ENCODE measurements around the gene OVCH1. TPM values are rescaled to one million over a fixed set of nuclear protein-coding genes. Genes with fewer than 3 reads are reported as not detected.

OVCH1 gene
- polyA plus RNA-seq, 1 of the 3 experiments (the other 2 are of a cell fraction), result not detected

GRCh38 chr12:29415111-29415510, 82.4 kb downstream of the OVCH1 start:
- H3K79me2 ChIP-seq (ENCODE audit: insufficient read depth), result no peaks in the 10 kb centered on the region
- H3K27ac ChIP-seq (ENCODE audit: low read depth in 2 of 2, low read length in 1 of 2), result no peak overlapping the region
- H3K9me3 ChIP-seq, result no peaks in the 10 kb centered on the region
- H4K20me1 ChIP-seq (ENCODE audit: insufficient read depth), result no peaks in the 10 kb centered on the region
- no peak overlapping the region for H2AFZ ChIP-seq (ENCODE audit: low read depth)
- no peak overlapping the region for H3K9ac ChIP-seq
- ChIA-PET POLR2A (no interaction called here), CTCF (no interaction called here)
- H3K9me2 ChIP-seq, result no peaks in the 10 kb centered on the region
- TF ChIP-seq RXRA (IDR thresholded peaks at IDR 0.05; ENCODE audit: borderline replicate concordance, low read depth), result no peak
- TF ChIP-seq, protein P1, sequence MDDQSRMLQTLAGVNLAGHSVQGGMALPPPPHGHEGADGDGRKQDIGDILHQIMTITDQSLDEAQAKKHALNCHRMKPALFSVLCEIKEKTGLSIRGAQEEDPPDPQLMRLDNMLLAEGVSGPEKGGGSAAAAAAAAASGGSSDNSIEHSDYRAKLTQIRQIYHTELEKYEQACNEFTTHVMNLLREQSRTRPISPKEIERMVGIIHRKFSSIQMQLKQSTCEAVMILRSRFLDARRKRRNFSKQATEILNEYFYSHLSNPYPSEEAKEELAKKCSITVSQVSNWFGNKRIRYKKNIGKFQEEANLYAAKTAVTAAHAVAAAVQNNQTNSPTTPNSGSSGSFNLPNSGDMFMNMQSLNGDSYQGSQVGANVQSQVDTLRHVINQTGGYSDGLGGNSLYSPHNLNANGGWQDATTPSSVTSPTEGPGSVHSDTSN (IDR thresholded peaks at IDR 0.05), result no peak
- TF ChIP-seq, protein P2, sequence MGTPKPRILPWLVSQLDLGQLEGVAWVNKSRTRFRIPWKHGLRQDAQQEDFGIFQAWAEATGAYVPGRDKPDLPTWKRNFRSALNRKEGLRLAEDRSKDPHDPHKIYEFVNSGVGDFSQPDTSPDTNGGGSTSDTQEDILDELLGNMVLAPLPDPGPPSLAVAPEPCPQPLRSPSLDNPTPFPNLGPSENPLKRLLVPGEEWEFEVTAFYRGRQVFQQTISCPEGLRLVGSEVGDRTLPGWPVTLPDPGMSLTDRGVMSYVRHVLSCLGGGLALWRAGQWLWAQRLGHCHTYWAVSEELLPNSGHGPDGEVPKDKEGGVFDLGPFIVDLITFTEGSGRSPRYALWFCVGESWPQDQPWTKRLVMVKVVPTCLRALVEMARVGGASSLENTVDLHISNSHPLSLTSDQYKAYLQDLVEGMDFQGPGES (IDR thresholded peaks at IDR 0.05; ENCODE audit: low read depth, low read length), result no peak
- TF ChIP-seq RFX5 (IDR thresholded peaks at IDR 0.05; ENCODE audit: low read length), result no peak
- TF ChIP-seq MEF2A (IDR thresholded peaks at IDR 0.05; ENCODE audit: borderline replicate concordance, low read depth), result no peak
- no peak for TF ChIP-seq CTCF (IDR thresholded peaks at IDR 0.05)
- no peak for TF ChIP-seq YY1 (IDR thresholded peaks at IDR 0.05; ENCODE audit: low read depth)
- no peak for TF ChIP-seq FOXJ3 (CRISPR knock-in tag; IDR thresholded peaks at IDR 0.05)
- TF ChIP-seq NRF1 (IDR thresholded peaks at IDR 0.05; ENCODE audit: low read depth, low read length), result no peak
- H3K36me3 ChIP-seq (replicated peaks in 1 of 2; ENCODE audit: control insufficient read depth in 1 of 2, insufficient read depth in 2 of 2, low read length in 1 of 2), result no peaks in the 10 kb centered on the region
- H3F3A ChIP-seq (replicated peaks; ENCODE audit: insufficient read depth), result no peaks in the 10 kb centered on the region
- no peaks in the 10 kb centered on the region for H3K27me3 ChIP-seq (ENCODE audit: insufficient read depth)
- H3K4me2 ChIP-seq, result no peak overlapping the region
- no peaks in the 10 kb centered on the region for H3K4me1 ChIP-seq (ENCODE audit: control insufficient read depth in 1 of 2, insufficient read depth in 2 of 2, low read depth in 1 of 2, low read length in 1 of 2)
- DNase-seq, result no peak
- WGBS (ENCODE audit: low lambda C conversion rate), result 19% methylated on average over 4 of the region's 4 CpGs
- no peak overlapping the region for H3K4me3 ChIP-seq (ENCODE audit: low read depth in 2 of 2, low read length in 1 of 2)

DNA sequence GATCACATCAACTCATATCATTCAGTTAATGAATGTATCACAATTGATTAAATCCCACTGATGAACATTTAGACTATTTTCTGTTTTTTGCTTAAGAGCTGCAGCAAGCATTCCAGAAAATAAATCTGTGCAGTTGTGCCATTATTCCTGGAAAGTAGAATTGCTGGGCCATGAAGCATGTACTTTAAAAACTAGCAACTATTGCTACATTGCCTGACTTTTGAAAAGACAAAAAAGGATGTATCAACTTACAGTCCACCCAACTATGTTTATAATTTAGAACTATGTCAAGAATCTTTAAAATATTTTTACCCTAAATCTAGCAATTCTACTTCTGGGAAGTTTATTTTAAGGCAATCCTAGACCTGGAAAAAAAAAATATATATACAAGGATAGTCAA, 83.1 kb downstream of the OVCH1 start:
- Histone ChIP-seq H3K4me2 (no peak overlapping the region), H2AFZ (ENCODE audit: low read depth) (no peak overlapping the region), H3K4me3 (ENCODE audit: low read depth in 2 of 2, low read length in 1 of 2) (no peak overlapping the region), H3F3A (replicated peaks; ENCODE audit: insufficient read depth) (no peaks in the 10 kb centered on the region), H3K27me3 (ENCODE audit: insufficient read depth) (no peaks in the 10 kb centered on the region), H3K79me2 (ENCODE audit: insufficient read depth) (no peaks in the 10 kb centered on the region), H3K27ac (ENCODE audit: low read depth in 2 of 2, low read length in 1 of 2) (no peak overlapping the region), H3K9me3 (no peaks in the 10 kb centered on the region), H4K20me1 (ENCODE audit: insufficient read depth) (no peaks in the 10 kb centered on the region), H3K36me3 (replicated peaks in 1 of 2; ENCODE audit: control insufficient read depth in 1 of 2, insufficient read depth in 2 of 2, low read length in 1 of 2) (no peaks in the 10 kb centered on the region), H3K9me2 (no peaks in the 10 kb centered on the region), H3K9ac (no peak overlapping the region), H3K4me1 (ENCODE audit: control insufficient read depth in 1 of 2, insufficient read depth in 2 of 2, low read depth in 1 of 2, low read length in 1 of 2) (no peaks in the 10 kb centered on the region)
- no peak for TF ChIP-seq GABPA (IDR thresholded peaks at IDR 0.05; ENCODE audit: low read depth)
- no peak for TF ChIP-seq RXRA (IDR thresholded peaks at IDR 0.05; ENCODE audit: borderline replicate concordance, low read depth)
- no peak for TF ChIP-seq GATA2 (CRISPR knock-in tag; IDR thresholded peaks at IDR 0.05)
- no peak for TF ChIP-seq SIN3A (IDR thresholded peaks at IDR 0.05; ENCODE audit: borderline replicate concordance, low read depth, low read length)
- TF ChIP-seq FOXM1 (IDR thresholded peaks at IDR 0.05; ENCODE audit: low read depth), result no peak
- TF ChIP-seq TAF1 (IDR thresholded peaks at IDR 0.05; ENCODE audit: borderline replicate concordance, low read depth, low read length), result no peak
- TF ChIP-seq NRF1 (IDR thresholded peaks at IDR 0.05; ENCODE audit: low read depth, low read length), result no peak
- no peak for TF ChIP-seq CHD2 (IDR thresholded peaks at IDR 0.05; ENCODE audit: low read length, partially characterized antibody)
- TF ChIP-seq, protein P3, sequence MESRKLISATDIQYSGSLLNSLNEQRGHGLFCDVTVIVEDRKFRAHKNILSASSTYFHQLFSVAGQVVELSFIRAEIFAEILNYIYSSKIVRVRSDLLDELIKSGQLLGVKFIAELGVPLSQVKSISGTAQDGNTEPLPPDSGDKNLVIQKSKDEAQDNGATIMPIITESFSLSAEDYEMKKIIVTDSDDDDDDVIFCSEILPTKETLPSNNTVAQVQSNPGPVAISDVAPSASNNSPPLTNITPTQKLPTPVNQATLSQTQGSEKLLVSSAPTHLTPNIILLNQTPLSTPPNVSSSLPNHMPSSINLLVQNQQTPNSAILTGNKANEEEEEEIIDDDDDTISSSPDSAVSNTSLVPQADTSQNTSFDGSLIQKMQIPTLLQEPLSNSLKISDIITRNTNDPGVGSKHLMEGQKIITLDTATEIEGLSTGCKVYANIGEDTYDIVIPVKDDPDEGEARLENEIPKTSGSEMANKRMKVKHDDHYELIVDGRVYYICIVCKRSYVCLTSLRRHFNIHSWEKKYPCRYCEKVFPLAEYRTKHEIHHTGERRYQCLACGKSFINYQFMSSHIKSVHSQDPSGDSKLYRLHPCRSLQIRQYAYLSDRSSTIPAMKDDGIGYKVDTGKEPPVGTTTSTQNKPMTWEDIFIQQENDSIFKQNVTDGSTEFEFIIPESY (IDR thresholded peaks at IDR 0.05; ENCODE audit: borderline replicate concordance, low read depth), result no peak
- TF ChIP-seq RFX5 (IDR thresholded peaks at IDR 0.05; ENCODE audit: low read length), result no peak
- no peak for TF ChIP-seq JUND (IDR thresholded peaks at IDR 0.05)
- no peak for DNase-seq
- CTCF ChIA-PET, result no interaction called here
- POLR2A ChIA-PET, result no interaction called here

Measured in SK-N-SH (cell line).